GM19193 (cell line): ENCODE measurements around the gene ZBTB32.

ENCODE experiments used
- POLR2A ChIP-seq: IDR thresholded peaks from 4 replicates; pipeline ENCODE4 v1.6.1; 2011; ENCODE audit not compliant: insufficient read depth, insufficient read length; ENCODE audit errors: extremely low read depth

The ZBTB32 gene

DNA sequence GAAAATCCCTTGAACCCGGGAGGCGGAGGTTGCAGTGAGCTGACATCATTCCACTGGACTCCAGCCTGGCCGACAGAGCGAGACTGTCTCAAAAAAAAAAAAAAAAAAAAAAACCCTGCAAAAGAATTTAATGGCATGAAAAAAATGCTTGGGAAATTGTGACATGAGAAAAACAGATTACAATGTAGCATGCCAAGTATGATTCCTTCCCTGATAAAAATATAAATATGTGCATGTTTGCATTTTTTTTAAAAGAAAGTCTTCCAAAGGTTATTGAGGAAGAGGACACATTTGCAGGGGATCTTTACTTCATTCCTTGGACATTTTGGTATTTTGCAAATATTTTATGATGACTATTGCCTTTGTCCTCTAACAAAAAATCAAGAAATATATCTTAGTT lies 14.5 kb upstream of the ZBTB32 start:
- no peak for TF ChIP-seq POLR2A

DNA sequence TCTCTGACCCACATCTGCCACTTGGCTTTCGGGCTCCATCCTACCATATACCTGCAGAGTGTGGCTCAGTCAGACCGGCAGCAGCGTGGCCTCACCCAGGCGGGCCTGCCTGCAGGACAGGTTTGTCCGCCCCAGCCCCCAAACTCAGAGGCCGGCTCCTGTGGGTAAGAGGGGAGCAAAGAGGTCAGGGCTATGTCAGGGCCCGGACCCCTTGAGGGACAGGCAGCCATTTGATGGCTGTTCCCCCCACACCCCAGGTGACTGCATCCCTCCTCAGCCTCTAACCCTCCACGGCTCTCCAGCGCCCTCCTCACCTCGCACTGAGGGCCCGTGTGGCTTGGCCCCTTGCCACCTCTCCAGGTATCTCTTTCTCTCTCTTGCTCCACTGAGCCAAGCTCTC lies 12.3 kb upstream of the ZBTB32 start:
- TF ChIP-seq POLR2A: no peak

GRCh38 chr19:35693422-35693821 lies 10.9 kb upstream of the ZBTB32 start:
- TF ChIP-seq POLR2A: no peak

DNA sequence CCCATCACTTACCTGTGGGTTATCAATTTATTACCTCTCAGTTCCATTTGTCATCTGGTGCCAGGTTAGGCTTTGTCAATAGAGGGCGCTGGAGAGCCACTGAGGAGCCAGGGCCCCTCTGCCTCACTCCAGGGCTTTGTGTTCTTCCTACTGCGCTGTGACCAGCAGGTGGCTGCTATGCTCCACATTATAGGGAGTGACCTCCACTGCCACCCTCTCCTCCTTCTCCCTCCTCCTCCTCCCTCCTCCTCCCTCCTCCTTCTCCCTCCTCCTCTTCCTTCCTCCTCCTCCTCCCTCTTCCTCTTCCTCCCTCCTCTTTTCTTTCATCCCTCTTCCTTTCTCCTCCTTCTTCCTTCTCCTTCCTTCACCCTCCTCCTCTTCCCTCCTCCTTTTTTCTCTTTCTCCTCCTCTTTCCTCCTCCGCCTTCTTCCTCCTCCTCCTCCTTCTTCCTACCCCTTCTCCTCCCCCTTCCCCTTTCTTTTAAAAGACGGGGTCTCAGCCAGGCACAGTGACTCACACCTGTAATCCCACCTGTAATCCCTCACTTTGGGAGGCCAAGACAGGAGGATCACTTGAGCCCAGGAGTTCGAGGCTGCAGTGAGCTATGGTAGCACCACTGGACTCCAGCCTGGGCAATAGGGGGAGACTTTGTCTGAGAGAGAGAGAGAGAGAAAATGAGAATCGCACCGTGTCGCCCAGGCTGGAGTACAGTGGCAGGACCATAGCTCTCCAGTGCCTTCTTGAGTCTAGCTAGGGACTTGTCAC lies 10.3 kb upstream of the ZBTB32 start:
- TF ChIP-seq POLR2A: no peak

GRCh38 chr19:35695895-35696422 lies 8.4 kb upstream of the ZBTB32 start:
- TF ChIP-seq POLR2A: no peak

- TF ChIP-seq POLR2A: no peak
Observed at GRCh38 chr19:35696835-35697234, 7.5 kb upstream of the ZBTB32 start.

DNA sequence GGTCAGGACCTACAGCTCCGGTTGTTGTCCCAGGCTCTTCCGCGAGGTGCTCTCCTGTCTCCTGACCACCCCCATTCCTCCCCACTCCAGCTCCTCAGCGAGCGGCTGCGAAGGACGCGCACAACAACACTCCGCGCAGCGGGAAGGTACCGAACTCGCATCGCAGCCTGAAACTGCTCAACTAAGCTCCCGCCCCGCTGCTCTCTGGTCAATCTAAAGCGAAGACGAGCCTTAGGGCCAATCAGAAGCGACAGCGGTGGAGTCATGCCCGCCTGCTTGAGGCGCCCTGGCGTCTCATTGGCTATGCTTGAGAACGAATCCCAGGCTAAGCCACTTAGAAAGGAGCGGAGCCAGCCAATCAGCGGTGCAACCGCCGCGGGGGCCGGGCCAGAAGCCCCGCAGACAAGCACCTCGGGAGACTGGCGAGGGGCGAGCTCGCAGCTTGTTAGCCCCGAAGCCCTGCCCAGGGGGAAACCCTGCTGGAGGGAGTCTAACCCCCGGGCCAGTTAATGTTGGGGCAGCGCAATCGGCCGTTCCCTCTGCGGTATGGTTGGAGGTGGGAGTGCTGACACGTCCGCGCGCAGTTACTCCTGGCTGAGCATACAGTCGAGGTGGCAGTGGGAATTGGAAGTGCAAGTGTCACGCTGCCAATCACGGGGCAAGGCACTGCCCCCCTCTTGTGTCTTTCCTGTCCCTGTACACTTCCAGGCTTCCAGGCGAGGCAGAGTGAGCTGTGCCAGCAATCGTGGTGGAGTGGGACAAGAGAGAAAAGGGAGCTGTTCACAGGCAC lies 1.9 kb upstream of the ZBTB32 start:
- TF ChIP-seq POLR2A: peak; percentile 76

- no peak for TF ChIP-seq POLR2A
Observed at GRCh38 chr19:35703343-35703742, 1.0 kb upstream of the ZBTB32 start.

GRCh38 chr19:35708391-35708790 lies 4.0 kb downstream of the ZBTB32 start:
- no peak for TF ChIP-seq POLR2A

DNA sequence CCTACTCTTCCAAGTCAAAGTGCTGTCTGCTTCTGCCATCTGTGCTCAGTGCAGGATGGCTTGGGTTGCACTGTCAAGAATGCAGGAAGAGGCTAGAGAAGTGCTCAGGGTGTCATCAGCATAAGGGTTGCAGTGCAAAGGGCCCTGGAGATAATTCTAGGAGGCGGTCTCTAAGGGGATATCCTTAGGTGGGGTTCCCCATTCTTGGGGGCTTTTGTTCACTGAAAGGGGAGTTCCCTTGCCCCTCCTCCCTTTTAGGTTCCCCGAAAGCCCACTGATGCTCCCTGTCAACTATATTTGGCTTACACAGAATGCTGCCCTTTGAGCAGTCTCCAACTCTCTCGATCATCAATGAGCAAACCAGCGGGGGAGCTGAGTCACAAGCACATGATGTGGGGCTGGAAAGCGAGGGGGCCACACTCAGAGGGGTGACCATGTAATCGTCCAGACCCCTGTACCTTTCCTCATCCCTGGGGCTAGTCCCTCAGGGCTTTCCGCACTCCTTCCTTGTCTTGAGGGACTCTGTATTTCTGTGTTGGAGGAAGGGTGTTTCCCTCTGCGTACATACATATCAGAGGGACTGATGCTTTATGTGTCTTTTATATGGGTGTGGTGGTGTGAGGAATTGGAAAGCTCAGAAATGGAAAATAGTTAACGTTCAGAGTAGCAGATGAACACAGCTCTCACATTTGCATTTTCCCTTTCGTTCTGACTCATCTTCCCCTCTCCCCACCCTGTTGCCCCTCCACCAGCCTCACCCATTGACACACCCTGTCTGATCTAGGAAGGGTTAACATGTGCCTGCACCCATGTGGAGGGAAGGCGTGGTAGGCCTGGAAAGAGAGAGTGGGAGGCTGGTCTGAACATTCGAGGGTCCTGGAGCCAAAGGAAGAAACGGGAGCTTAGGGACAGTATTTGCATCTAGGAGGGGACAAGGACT lies 6.7 kb downstream of the ZBTB32 start:
- peak; percentile 38 for TF ChIP-seq POLR2A

GRCh38 chr19:35712567-35713505 lies 8.5 kb downstream of the ZBTB32 start:
- TF ChIP-seq POLR2A: peak; percentile 76

DNA sequence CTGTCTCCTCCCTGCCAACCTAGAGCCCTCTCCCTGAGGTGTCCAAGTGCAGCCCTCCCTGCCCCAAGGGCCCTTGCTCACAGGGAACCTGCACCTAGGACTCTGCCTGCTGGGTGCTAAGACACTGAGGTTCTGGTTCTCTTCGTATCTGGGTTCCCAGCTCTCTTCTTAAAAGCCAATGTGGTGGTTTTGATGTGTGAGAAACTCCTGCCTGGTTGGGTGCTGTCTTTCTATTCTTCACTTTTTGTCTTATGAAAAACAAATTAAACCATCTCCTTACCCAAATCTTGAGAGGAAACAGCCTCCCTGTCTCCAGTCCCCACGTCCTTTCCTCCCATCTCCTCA lies 9.1 kb downstream of the ZBTB32 start:
- TF ChIP-seq POLR2A: no peak

- TF ChIP-seq POLR2A: no peak
Observed at GRCh38 chr19:35713904-35714495, 9.6 kb downstream of the ZBTB32 start.
